ENCODE data around the gene SOX15.

GRCh38 chr17:7576432-7576937 is 13.4 kb downstream of the SOX15 start:
- TF ChIP-seq CTCF (IDR thresholded peaks at IDR 0.05) (no peak), POLR2A (IDR thresholded peaks at IDR 0.05) (no peak)

All from lower leg skin (tissue), 3 donors.